Left renal cortex interstitium (tissue), 4 donors: Measurements from ENCODE around the gene TNFRSF25. TPM values are rescaled to one million over a fixed set of nuclear protein-coding genes. Genes with fewer than 3 reads are reported as not detected.
"Not testable (repeated sequence)": the region's sequence is repeated elsewhere in the genome, so short reads cannot be mapped to it uniquely, and the experiment has no call there.

Source experiments
- DNase-seq, 4 donors: peaks; one replicate each; pipeline ENCODE4 v3.0.0-alpha.2; 2013; ENCODE audit warnings: low read depth in 4 of 4, low spot score in 2 of 4, missing footprints in 1 of 4
- polyA plus RNA-seq, 4 donors: library from polyadenylated mRNA; unstranded; fragments of 120-200 nt; gene quantifications; one replicate each; pipeline ENCODE4 v1.2.1, GENCODE V29; 2013; ENCODE audit not compliant: insufficient read length in 4 of 4

TNFRSF25 gene
- polyA plus RNA-seq, 4 donors: 7.0 to 25.9 (median 17.6) TPM

DNA sequence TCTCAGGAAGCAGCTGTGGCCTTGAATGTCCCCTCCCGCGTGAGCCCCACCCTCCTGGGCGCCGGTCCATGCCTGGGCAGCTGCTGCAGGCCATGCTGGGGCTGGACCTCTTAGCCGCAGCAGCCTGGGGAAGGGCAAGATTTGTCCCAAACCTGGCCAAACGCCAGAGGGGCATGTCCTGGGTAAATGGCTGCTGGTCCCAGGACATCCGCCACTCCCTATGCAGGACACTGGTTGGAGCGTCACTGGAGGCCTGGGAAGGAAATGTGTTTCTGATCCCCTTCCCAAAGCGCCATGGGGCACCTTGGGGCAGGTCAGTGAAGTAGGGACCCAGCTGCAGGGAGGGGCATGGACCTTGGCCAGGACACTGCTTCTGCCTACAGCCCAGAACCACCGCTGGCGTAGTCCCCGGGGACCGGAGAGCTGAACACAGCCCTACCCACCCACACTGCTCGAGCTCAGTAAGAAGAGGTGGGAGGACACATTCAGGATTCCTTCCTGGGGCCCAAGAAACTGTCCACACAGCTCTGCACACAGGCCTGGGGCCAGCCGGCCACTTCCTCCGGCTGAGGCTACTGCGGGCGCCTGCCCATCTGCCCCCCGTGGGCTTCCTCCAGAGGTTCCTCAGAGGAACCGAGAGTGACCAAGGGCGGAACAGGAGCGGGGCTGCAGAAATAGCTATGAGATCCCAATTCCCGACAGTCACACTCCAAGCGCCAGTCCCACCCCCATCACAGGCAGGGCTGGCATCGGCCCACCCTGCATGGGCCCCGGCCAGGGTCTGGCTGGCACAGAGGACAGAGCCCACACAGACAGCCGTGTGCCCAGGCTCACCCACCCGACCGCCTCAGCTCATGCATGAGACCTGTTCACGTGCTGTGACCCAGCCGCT is 36.3 kb upstream of the TNFRSF25 start:
- DNase-seq: no peak

DNA sequence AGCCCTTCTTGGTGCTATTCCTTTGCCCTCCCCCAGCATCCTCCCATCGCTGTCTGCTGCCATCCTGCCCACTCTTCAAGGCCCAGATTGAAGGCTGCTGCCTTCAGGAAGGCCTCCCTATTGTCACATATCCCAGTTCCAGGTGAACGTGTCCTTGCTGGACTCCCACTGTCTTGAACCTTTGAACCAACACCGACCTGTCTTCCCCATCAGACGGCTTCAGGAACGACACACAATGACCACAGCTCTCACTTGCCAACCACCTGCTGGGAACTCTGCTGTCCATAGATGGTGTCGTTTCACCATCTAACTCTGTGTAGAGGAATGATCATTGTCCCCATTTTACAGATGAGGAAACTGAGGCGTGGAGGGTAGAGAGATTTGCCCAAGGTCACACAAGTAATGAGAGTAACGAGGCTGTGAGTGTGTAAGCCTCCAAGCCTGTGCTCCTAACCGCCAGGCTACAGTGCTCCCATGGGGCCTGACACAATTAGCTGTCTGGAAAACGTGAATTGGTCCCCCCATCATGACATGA is 35.4 kb upstream of the TNFRSF25 start:
- DNase-seq: no peak

DNA sequence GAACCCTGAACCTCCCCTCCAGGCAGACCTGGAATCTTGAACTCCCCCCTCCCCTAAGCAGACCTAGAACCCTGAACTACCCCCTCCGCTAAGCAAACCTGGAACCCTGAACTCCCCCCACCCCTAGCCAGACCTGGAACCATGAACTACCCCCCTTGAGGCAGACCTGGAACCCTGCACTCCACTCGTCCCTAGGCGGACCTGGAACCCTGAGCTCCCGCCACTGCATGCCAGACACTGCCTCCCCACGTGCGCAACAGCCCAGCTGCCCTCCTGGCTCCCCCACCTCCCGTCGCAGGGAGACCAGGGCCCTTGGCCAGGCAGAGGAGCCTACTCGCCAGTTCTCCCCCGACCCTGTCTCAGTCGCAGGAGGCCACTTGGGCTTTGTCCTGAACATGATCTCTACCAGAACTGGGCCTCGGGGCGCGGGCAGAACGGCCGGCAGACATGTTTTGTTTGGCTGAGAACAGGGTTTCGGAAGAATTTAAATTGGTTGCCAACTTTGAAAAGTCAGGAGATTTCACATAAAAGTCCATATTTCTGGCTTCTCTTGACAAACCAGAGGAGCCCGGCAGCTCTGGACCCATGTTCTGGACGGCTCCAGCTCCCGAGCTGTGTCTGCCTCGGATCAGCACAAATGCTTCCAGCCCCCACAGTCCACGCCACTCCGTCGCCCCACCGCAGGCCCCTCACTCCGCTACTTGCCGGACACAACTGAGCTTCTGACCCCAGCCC is 34.7 kb upstream of the TNFRSF25 start:
- DNase-seq: no peak

DNA sequence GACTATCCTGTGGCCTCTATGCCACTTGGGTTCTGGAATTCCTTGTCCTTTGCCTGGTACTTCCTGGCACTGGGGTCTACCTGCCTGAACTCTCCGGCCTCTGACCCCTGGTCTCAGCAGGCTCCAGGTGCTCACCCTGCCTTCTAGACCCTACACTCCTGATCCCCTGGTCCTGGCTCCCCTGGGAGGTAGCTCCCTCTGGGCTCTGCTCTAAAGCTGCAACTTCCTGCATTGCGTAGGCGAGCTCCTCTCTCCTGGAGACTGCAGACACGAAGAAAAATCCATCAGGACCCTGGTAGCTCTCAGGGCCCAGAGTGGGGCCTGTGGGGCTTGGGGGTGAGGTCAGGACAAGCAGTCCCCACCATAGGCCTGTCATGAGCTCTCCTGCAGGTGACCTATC is 33.3 kb upstream of the TNFRSF25 start:
- no peak for DNase-seq

DNA sequence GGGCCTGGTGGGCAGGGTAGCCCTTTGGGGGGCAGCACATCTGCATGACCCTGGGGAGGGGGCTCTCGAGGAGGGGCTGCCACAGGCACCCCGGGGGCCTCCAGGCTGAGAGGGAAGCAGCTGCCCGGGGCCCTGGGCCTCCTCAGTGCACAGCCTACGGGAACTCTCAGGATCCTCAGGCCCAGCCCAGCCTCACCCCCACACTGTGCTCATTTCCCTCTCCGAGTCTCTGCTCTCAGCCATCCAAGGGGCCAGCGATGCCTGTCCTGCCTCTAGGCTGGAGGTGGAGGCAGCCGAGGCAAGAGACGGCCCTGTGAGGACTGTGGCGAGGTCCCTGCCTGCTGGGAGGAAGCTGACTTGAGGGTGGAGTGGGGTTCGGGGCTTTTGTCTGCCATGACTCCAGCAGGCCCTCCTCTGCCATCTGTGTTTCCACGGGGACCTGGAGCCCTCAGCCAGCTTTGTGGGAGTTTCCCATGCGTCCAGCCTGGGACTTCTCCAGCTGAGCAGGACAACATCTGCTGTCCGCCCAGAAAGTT is 32.7 kb upstream of the TNFRSF25 start:
- no peak for DNase-seq

DNA sequence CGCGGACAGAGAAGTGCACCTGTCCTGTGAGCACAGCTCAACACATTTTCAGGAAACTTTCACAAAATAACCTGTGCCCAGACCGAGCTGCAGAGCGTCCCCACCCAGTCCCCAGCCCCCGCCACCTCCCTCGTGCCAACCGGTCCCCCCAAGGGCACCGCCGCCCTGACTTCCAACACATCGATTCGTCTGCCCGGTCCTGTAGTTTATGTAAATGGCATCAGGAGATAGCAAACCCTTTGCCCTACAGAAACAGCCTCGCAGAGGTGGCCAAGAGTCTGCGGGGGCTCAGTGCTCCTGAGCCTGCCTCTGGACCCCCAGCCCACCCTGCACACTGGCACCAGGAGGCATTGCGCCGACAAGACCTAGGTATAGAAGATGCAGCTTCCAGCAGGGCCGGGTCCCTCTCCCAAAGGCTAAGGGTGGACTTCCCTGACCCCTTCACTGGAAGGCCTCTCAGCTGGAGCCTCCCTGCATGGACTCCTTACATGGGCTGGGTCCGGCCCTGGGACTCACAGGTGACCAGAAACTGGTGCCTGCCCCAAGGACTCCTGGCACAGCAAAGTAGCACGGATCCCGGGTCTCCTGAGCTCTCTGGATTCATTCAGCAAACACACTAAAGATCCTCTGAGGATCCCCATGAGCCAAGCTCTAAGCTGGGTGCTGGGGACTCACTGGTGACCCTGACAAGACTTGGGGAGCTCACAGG is 32.0 kb upstream of the TNFRSF25 start:
- DNase-seq: no peak

DNA sequence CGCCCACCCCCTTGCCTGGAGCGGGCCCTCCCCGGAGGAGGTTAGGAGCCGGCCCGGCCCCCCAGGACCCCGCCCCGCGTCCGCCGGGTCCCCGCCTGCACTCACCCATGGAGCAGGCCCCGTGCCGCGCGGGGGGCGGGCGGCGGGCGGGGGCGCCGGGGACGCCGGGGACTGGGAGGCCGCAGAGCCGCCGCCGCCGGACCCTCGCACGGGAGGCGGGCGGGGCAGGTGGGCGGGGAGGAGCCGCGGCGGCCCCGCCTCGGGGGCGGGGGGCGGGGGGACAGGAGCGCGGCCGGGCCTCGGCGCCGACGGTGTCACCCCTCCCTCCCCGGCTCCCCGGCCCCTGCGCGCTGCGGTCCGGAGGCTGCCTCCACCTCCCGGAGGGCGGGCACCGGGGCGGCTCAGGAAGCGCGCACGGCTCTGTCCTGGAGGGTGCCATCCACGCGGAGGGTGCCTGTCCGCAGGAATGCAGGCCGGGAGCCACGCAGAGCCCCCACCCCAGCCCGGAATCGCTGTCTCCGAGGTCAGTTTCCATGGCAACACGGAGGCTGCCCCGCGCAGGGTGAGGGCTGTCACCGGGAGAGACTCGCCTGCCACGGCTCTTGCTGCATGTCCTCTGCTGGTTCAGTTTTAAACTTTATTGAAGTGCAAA is 31.4 kb upstream of the TNFRSF25 start:
- DNase-seq: no peak

DNA sequence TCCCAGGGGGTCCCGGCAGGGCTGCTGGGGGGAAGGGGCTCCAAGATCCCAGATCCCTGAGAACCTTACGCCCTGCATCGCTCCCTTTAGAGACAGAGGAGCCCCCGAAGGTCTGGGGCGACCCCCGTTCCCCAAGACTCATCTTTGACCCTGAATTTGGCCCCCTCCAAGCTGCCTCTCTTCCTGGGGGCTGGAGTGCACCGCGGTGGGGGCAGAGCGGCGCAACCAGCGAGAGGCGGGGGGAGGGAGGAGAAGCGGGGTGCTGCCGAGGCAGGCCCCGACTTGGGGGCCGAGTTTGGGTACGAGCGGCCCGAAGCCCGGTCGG is 30.9 kb upstream of the TNFRSF25 start:
- DNase-seq: no peak

DNA sequence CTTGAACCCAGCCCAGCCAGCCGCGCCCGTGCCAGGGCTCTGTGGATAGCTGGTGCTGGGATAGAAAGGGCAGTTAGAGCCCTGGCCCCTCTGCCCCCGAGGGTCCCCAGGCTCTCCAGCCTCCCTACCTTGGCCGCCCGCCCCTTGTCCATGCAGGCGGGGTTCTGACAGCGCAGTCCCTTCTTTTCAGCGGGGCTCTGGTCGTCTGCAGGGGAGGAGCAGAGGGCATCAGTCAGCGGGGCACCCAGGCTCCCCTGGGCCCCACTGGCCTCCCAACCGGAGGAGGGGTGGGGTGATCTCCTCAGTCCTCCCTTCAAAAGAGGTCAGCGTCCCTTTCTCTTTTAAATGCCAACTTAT is 30.4 kb upstream of the TNFRSF25 start:
- DNase-seq: no peak

DNA sequence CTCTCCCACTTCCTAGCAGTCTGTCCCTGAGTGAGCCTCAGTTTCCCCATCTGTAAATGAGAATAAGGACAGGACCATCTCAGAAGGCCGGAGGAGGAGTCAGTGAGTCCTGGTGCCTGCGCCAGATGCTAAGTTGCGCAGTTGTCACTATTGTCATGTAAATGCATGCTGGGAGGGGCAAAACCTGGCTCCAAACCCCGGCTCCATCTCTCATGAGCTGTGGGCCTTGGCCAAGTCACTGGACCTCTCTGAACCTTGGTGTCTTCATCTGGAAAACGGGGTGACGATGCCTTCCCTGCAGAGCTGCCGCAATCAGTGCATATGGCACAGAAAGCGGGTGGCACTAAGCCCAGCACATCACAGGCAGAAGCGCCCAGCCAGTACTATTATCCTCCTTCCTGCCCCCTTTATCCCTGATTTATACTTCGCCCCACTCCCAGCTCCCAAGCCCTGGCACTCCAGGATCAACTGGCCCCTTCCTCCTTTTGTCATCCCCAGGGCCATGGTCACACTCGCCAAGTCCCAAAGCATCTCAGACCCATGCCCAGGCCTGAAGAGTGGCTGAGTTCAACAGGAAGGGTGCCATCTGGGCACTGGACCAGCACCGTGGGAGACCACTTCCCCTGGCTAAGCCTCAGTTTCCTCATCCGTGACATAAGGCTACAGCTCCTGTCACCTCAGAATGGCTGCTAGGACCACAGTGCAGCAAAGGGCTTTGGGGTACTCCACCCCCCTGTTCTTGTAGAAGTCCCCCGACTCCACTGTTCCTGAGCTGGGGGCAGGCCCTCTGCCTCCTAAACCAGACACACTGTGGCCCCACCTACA is 29.8 kb upstream of the TNFRSF25 start:
- no peak for DNase-seq

DNA sequence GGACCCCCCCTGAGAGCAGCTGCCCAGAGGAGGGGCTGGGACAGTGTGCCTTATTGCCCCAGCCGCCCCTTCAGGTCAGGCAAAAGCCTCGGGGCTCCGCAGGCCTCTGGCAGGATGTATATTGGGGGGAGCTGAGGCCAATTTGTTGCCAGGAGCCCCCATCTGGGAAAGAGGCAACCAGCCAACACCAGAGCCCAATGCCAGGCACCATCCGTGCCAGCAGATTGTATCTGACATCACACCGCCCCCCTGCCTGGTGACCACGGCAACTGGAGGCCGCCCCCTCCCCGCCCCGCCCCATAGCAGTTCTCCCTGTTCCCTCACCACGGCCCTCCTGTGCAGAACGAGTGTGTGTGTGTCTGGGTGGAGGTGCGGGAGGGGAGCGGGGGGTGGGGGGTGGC is 29.1 kb upstream of the TNFRSF25 start:
- no peak for DNase-seq

DNA sequence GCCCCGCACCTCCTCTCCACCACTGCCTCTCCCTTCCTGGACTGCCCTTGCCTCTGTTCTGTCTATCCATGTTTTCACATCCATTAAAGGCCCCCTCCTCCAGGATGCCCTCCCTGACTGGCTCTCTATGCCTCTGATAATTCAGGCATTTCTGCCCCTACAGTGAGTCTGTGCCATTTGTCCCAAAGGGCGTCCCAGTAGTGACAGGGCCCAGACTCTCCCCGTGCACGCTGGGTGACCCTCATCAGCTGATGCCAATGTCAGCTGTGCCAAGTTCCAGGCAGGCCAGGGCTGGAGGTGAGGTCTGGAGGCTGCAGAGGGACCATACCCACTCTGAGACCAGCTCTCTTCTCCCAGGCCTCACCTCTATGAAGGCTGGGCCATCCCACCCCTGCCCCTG is 28.7 kb upstream of the TNFRSF25 start:
- no peak for DNase-seq

DNA sequence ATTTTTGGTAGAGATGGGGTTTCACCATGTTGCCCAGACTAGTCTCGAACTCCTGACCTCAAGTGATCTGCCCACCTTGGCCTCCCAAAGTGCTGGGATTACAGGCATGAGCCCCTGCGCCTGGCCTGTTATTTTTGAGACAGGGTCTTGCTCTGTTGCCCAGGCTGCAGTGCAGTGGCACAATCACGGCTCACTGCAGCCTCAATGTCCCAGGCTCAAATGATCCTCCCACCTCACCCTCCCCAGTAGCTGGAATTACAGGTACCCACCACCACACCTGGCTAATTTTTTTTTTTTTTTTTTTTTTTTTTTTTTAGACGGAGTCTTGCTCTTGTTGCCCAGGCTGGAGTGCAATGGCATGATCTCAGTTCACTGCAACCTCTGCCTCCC is 27.9 kb upstream of the TNFRSF25 start:
- DNase-seq: not testable (repeated sequence)

DNA sequence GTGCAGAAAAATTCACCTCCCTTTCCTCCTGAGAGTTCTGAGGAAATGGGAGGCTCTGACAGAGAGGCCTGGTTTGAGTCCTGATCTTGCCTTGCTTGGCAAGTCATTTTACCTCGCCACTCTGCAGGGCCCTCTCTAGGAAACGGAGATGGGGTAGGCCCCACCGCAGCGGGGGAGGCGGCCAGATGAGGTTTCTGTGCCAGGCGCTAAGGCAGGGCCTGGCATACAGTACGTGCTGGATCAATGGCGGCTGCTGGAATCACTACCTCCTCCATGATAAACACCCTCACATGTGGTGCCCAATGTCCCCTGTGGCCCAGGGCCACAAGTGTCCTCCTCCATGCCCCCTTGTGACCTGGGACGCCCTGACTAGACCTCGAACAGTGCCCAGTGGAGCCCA is 26.0 kb upstream of the TNFRSF25 start:
- no peak for DNase-seq

DNA sequence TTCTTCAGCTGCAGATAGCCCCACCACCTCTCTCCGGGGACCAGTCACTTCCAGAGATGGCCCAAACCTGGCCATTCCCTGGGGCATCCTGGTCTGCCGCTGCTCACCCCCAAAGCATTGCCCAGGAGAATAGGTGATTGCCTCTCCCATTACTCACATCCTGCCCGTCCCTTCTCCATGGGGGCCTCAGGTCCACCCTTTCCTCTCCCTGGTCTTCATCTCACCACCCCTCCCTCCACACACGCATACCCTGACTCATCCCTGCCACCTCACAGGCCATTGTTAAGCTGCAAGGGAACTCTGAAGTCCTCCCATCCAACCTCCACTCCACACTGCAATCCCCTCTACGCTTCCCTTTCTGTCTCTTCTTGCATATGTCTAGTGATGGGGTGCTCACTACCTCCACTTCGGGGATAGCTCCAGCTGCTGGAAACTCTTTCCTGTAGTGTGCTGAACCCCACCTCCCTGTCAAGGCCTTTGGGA is 25.5 kb upstream of the TNFRSF25 start, which contains the start of gene PLEKHG5:
PLEKHG5 (minus strand) TSS at position 188 of the 483 bp plus-strand sequence. CDS start 14,096 bp downstream, outside the sequence.
- no peak for DNase-seq

DNA sequence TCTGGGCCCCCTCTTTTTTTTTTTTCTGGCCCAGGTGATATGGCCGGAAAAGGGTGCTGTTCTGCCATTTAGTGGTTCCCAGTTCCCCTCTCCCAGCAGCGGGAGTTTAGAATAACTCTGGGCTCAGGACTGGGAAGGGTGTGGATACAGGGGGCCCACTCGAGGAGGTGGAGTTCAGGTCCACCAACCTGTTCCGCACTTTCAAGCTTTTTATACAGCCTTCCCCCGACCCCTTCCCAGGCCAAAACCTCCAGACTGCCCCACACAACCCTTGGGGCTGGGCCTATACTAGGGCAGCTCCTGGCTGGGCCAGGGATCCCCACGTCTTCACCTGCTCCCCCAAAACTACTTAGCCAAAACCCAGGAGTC is 25.1 kb upstream of the TNFRSF25 start:
- no peak for DNase-seq

DNA sequence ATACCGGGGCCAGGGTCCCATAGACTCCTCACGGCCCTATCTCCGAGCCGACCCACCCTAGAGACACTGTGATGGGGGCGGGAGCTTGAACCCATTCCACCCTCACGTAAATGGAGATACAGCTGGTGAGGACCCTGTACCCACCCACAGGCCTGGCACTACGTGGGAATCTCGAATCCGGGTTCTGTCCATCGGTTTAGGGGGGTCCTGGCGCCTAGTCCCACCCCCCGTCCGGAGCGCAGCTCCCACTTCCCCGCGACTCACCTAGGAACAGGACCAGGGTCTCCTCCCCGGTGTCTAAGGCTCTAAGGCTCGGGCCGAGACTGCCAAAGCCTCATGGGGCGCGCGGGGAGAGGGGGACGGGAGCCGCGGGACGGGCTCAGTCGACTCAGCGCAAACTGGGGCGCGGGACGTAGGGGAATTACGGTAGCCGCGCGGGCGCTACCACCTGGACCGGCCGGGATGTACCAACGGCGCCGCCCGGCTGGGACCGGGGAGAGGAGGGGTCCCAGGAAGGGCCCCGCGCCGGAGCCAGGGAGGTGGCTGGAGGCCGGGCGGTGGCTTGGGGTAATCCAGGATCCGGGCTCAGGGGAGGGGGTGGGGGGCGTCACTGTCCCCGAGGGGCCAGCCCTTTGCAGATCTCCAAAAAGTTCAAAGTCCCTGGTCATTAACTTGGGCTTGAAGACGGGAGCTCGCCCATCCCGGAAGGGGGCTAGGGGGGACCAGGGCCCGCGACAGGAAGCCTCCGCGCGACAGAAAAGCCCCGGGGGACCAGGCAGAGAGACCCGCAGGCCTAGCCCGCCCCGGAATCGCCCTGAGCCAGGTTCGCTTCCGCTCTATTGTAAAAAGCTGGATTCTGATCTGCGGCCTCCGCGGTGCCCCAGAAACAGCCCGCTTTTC is 24.5 kb upstream of the TNFRSF25 start:
- DNase-seq: peak in 2 of 4 donors; percentile 57 to 70

DNA sequence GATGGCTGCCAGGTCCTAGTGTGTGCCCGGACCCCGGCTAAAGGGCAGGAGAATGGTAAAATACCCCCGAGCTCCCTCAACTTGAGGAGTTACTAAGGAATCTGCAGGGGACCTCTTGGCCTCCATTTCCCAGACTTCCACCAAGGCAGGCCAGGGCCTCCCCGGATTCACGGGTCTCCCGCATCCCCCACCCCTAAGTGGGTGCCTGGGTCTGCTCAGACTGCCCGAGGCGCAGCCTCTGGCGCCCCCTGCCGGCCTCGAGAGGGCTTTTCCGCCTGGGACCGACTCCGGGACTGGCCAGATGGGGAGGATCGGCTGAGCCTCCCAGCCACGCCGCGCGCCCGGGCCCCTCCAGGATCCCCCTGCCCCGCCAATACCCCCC is 23.8 kb upstream of the TNFRSF25 start:
- DNase-seq: peak in 1 of 4 donors; percentile 50
